GM19452 (cell line): Measurements from ENCODE around the gene CCNA2.

Experiments used
- ATAC-seq: cut with Tn5 transposase; IDR thresholded peaks from one replicate; pipeline ENCODE4 v1.9.1; 2021; ENCODE audit not compliant: unreplicated experiment

Gene CCNA2

DNA sequence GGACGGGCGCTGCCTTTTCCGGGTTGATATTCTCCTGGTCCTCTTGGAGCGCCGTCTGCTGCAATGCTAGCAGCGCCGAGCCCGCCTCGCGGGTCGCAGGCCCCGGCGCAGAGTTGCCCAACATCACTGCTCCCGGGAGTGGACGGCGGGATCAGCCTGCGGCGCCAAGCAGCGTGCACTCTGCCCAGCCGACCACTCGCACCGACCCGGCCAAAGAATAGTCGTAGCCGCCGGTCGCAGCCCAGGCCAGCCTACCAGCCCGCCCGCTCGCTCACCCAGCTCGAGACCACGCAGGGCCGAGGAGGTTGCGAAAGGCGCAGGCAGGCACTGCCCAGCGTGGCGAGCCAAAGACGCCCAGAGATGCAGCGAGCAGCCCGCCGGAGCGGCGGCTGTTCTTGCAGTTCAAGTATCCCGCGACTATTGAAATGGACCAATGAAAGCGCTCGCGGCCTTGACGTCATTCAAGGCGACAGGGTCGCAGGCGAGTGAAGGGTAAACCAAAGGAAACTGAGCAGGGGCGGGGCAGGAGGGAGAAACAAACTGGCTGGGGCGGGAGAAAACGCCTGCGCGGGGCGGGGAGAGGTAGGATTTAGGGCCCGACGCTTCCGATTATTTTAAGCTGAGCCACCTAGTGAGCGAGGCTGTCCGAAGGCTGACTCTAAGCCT, at the start of gene CCNA2:
TSS of gene CCNA2 (minus strand) at position 379 of the 666 bp plus-strand sequence. CDS start at position 124, 255 bp downstream.
- peak; percentile 94 for ATAC-seq

DNA sequence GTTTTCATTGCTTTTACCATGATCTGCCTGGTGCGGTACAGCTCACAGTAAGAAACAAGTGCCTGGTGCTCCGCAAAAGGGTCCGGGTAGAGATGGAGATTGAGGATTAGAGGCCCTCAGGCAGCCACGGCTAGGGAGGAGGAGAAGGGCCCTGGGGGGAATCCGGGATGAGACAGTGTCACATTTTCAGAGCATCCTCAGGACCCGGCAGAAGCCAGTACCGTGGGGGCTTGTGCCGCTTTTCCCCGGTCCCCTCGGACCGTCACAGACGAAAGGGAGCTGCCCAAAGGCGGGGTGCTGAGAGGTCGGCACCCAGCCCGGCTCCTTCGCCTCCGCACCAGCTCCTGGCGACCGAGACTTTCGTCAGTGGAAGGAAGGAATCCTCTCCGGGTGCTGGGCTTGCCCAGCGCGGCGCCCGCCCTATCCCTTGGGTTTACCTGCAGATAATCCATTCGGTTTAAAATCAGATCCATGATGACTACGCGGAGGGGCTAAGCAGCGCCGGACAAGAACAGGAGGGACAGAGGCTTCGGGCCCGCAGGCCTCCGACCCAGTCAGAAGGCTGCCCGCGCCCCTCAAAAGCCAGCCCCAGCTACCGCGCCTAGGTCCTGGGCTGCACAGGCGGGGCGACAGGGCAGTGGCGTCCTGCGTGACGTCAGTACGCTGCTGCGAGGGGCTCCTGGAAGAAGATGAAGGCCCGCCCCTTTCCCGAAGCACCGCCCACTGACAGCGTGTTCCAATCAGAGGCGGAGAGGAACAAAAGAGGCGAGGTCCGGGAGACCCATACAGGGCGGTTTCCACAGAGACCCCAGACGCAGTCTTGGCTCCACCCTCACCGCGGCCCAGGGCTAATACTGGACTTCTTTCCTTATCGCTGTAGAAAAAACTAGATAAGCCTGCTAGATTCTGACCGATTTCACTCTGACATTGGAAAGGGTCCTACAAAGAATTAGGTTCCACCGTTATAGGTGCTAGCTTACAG, 46.4 kb upstream of the CCNA2 start, which contains the start of gene BBS7:
TSS of gene BBS7 (minus strand) at position 634 of the 982 bp plus-strand sequence. CDS start at position 473, 161 bp downstream.
- peak; percentile 99 for ATAC-seq

DNA sequence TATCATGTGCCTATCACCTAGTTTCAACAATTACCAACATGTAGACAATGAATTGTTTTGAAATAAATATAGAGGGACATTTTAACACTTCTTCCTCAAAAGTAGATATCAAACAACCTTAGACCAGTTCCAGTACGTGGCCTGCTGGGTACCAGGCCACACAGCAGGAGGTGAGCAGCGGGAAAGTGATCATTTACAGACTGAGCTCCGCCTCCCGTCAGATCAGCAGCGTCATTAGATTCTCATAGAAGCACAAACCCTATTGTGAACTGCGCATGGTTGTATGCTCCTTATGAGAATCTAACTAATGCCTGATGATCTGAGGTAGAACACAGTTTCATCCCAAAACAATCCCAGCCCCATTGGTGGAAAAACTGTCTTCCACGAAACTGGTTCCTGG, 40.1 kb upstream of the CCNA2 start:
- no peak for ATAC-seq

DNA sequence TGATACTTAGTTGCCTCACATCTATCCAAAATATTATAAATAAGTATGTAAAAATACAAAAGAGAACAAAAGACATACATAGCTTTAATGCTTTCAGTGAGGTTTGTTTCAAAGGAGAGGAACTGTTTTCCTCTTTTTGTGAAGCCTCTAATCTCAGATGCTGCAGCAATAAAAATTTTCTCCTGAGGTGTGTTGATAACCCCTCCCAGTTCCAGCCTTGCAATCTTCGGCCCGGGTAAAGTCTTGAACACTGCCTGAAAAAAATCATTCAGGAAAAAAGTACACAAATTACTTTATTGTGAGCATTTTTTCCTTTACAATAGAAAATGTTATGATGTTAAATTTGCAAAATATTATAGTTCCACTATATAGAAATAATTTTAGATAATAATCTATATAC, 37.7 kb upstream of the CCNA2 start:
- no peak for ATAC-seq

DNA sequence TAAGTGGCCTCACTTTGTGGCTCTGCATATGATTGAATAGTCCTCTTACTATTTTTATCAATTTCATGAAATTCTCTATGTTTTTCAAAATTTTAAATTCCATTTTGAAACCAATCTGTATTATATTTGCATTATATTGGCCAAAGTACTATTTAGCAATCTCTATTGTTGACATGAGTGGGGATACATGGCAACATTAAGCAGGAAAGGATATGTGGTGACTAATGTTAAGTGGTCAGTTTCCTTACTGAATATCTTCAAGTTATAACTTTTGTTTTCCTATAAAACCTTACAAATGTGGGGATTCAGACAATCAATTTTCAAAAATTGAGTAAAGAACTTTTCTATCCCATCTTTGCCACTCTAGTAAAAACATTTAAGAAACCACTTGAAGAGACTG, 36.4 kb upstream of the CCNA2 start:
- no peak for ATAC-seq

DNA sequence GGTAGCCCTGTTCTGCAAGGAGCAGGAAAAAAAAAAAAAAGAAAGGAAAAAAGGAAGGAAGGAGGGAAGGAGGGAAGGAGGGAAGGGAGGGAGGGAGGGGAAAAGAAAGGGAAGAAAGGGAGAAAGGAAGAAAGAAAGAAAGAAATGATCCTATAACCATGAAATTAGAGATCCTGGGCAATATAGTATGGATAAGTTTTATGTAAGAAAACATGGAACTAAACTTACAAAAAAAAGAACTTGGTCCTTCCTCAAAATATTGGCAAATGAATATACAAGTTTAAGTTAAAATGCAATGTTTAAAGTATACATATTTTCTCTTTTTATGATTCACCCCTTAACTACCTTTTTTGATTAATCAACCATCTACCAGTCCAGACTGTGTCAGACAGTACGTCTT, 27.7 kb upstream of the CCNA2 start:
- ATAC-seq = no peak

DNA sequence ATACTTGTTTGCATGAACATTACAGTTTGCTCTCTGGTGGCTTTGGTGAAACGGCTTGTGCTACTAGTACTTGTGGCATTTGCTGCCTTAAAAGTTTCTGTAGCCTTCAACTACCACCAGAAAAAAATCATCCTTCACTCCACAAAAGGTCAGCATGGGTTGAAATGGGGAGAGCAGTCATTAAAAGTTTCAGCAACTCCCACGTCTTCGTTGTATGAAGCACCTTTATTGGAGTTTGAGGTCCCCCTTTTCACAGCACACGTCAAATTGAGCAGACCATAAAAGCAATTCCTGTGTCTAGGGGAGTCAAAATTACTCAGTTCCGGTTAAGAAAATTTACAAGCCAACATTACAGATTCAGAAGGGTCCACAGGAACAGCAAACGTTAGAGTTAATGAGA, 23.0 kb upstream of the CCNA2 start:
- ATAC-seq = no peak

DNA sequence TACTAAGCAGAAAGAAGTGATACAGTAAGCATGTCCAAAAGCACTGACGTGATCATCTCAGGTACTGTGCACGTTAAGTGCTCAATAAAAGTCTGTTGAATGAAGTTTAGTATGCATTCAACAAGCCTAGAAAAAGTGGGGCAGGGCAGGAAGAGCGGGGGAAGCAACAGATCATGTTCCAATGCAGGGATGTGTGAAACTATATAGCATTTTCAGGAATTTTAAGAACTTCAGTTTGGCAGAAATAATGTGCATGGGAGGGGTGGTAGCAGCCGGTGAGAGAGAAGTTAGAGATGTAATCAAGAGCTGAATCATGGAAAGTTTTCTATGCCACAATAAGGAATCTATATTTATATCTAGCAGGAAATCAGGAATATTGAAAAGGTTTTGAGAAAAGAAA, 19.2 kb upstream of the CCNA2 start:
- ATAC-seq = no peak

DNA sequence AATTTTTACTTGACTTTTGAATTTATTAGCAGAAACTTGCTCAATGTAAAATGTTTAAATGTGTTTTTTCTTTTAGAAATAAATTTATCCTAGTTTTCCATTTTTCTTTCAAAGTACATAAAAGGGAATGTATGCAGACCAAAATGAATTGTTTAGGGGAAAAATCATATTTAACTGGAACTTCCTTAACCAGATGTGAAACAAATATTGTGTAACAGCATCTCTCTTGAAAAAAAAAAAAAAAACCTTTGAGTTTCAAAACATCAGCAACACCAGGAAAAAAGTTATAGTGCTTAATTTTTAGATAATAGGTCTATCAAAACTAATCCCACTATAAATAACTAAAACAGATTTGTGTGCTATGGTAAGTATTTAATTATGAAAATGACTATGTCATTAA, 14.5 kb upstream of the CCNA2 start:
- no peak for ATAC-seq

DNA sequence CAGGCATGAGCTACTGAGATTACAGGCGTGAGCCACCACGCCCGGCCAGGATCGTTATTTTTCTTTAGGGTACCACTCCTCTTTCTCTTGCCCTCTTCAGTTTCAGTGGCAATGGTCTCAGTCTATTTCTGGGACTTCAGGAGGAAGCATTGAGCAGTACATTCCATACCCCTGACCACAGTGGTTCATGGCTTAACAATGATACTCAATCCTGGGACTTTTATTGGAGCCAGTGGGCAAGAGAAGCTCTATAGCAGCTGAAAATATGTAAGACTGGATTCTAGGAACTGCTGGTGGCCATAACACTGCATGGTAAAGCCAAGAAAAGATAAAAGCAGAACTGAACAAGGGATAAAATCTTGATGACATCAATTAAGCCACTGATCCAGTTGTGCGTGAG, 5.8 kb upstream of the CCNA2 start:
- no peak for ATAC-seq

DNA sequence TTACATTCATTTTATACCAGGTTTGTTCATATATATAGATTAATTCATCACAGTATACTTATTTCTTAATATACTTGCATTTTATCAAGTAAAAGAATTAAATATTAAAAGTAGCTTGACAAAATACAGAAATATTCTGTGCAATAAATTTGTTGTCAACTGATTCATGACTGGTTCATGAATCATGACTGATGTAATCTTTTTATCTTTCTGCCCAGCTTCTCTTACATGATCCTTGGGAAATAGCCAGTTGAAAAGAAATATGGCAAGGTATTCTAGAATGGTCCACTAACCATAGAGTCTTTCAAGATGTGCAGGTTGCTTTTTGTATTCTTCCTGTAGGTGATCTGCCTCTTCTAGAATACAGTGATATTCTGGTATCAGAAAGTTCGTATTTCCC, 4.2 kb upstream of the CCNA2 start:
- no peak for ATAC-seq

DNA sequence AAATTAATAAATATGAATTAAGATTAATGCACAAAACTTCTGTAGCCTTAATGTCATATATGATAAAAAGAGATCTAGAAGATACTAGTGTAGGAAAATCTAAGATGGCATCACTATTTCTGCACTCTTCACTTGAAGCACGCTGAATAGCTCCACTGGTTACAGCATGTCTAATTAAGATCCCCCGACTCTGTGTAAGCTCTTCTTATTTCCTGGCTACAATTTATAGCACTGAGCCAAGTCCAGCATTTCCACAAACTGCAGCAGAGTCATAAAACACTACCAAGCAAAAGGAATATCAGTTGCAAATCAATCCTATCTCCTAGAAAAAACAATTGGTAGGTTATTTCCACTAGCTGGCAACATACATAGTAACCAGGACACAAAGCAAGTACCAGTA, 1.3 kb upstream of the CCNA2 start:
- no peak for ATAC-seq

DNA sequence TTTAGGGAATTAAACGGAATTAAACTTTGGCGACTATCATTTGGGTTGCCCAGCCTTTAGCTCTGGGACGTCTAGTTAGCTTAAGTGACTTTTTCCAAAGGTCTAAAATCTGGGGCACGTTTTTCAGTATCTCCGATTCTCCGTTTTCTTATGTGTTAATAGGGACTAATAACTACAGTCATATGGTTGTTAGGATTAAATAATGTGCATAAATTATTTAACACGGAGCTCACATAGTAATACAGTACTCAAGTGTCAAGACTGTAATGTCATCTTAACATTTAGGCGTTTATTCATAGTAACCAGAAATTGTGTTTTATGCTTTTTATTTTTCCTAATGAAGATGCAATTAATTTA, 466 bp upstream of the CCNA2 start:
- ATAC-seq = no peak

DNA sequence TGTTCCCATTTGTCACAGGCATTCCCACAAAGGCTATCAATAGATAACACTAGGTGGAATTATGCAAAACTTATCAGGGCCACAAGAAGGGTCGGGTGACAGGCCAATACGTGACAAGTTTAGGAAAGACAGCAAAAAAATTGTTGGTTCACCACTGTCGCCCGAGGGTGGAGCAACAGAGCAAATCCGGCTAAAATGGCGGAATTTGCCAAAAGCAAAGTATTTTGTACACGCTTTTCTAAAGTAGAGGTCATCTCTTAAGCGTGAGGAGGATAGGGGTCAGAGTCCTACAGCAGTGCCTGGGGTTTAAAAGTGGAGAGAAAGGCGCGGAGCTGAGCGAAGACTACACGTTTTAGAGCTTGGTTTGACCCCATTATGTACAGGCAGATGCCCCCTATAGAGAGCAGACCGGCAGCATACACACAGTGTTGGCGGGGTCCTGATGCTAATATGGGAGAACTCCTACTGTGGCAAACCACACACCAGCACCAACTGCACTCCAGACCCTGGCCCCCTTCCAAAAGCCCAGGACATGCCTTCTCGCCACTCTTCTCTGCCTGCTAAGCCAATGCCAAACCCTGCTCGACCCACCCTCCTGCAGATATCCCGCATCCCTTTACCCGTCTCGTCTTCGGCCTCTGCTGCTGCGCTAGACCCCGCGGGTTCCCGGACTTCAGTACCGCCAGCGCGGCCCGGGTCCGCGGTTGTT, 733 bp downstream of the CCNA2 start:
- ATAC-seq = peak; percentile 37

DNA sequence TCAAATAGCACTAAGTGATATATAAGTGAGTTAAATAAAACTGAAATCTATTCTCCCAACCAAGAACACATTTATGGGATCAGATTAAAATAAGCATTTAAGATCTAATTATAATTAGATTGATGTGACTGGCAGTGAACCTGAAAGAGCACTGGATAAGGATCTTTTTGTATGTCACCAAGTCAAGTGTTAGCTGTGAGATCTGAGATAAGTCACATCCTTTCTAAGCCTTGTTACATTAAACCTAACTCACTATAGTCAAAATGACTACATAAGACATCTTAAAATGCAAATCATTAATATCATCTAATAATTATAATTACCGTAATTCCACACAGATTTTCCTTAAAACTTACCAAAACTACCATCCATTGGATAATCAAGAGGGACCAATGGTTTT, 1.6 kb downstream of the CCNA2 start:
- no peak for ATAC-seq

DNA sequence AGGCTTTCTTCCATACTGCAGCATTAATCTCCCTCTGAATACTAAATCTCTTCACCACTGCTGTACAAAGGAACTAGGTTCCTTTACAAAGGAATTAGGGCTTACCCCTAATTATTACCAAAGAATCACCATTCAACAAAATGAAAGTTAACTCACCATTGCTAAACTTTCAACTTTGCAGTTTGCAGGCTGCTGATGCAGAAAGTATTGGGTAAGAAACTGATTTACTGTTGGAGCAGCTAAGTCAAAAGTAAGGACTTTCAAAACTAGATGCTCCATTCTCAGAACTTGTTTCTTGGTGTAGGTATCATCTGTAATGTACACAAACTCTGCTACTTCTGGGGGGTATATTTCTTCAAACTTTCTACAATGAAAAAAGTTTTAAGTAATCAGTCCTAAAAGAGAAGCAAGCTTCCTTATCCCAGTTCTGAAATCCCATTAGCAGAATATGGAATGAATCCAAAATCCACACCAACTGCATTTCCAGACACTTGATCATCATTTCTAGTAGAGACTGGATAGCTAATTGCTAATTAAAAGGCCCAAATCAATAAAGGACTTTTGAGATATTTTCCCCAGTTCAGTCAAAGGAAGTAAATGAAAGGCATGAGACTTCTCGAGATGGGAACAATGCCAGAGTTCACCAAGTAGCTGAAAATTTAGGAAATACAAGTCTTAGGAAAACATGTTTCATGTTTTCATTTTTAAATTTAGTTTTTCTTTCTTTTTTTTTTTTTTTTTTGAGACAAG, 4.3 kb downstream of the CCNA2 start:
- no peak for ATAC-seq

DNA sequence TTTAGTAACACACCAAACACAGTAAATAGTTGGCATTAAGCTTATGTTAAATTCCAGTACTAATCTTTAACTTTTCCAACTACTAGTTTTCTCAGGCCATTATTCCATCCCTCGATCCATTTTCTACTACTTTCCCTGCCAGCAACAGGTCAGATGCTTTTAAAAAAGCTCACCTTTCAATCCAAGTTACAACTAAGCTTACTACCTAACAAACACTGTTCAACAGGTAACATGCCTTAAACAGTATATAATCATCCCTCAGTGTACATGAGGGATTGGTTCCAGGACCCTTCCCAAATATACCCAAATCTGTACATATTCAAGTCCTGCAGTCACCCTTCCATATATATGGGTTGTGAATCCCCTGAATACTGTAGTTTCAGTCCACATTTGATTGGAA, 5.5 kb downstream of the CCNA2 start:
- no peak for ATAC-seq

DNA sequence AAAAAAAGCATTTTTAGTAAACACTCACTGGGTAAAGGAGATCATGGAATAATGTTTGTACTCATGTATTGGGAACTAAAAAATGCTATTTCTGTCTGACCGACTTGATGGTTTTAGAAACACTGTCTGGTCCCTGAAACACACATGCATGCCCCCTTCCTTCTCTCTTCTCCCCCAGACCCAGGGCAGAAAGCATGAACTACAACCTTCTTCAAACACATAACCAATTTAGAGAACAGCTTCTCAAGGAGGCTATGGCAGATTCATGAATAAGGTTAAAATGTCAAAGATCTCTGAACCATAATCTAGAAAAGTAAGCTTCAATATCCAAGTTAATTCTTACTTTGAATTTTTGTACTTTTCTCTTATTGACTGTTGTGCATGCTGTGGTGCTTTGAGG, 6.0 kb downstream of the CCNA2 start:
- ATAC-seq = no peak

DNA sequence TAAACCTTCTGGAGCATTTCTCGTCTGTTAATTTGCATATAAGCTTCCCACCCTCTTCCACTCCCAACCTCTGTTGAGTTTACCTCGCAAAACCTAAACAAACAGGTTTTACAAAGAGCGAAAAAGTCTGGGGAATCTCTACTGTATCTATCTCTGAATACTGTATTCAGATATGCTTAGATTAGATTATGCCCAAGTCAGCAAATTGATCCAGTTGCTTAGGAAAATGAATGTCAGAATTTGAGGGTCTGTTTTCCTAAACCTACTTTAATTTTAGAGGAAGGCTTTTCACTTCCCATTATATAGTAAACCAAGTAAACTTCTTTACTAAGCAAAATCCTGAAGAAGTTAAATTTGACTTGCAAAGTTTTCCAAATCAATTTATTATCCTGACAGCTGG, 6.7 kb downstream of the CCNA2 start:
- no peak for ATAC-seq

DNA sequence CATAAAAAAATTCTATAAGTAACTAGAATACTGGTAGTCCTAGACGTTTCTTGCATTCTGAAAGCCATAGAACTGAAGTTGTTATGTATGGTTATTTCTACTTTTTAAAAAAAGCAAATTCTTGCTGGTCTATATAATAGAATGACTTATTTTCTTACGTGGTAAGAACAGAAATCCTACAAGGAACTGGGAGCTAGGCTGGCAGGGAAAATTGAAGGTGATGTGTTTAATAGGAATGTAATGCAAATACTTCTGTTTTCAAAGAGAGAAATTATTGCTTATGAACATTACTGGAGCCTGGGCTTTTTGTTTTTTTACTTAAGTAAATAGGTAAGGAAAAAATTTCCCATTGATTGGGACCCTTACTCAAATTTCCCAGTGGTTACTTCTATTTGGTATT, 8.9 kb downstream of the CCNA2 start:
- ATAC-seq = no peak

DNA sequence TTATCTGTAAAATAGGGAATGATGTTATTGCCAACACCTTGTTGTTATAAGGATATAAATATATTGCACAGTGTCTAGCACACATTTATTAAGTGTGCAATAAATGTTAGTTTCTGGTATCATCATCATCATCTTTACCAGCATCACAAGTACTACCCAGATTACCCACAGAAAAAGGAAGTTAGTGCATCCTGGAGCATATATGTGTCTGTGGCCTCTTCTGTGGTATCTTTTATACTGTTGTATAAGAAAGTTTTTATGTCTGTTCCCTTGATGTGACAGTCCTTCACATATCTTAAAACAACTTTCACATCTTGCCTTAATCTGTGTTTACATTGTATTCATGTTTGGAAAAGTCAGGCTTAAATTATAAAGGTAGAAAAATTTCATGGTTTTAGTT, 12.6 kb downstream of the CCNA2 start:
- ATAC-seq = no peak
